CD14-positive monocyte (primary cell): Measurements from ENCODE around the gene CSTB. TPM values are rescaled to one million over a fixed set of nuclear protein-coding genes. Genes with fewer than 3 reads are reported as not detected.

Source experiments
- DNase-seq, 3 donors: peaks; one replicate each; pipeline ENCODE4 v3.0.0-alpha.2; 2011 to 2022
- H2AFZ ChIP-seq: 2 replicates; pipeline ENCODE4 v1.6.0; 2012; ENCODE audit warnings: mild to moderate bottlenecking, low read depth, low read length, inconsistent platforms; ENCODE audit not compliant: insufficient read depth, poor library complexity, severe bottlenecking
- H3K27ac ChIP-seq, 2 donors: 1 replicate in 1 of 2; 2 replicates in 1 of 2; pipeline ENCODE4 v1.5.1; 2012 to 2013; ENCODE audit warnings: low read length in 2 of 2, control low read depth in 1 of 2, inconsistent platforms in 1 of 2, low read depth in 1 of 2, mild to moderate bottlenecking in 1 of 2
- H3K27me3 ChIP-seq, 2 donors: one replicate each; pipeline versions ENCODE4 v1.6.0 to v1.6.1; 2011 to 2013; ENCODE audit warnings: low read length in 2 of 2; ENCODE audit not compliant: control insufficient read depth in 2 of 2, insufficient read depth in 2 of 2
- H3K36me3 ChIP-seq, 2 donors: replicated peaks in 1 of 2; 1 replicate in 1 of 2; 2 replicates in 1 of 2; pipeline versions ENCODE4 v1.5.1 to v1.6.1; 2012 to 2013; ENCODE audit warnings: low read length in 2 of 2, control low read depth in 1 of 2, inconsistent platforms in 1 of 2, mild to moderate bottlenecking in 1 of 2; ENCODE audit not compliant: insufficient read depth in 2 of 2, control insufficient read depth in 1 of 2
- H3K4me1 ChIP-seq, 2 donors: 1 replicate in 1 of 2; 2 replicates in 1 of 2; pipeline versions ENCODE4 v1.5.1 to v1.6.1; 2012 to 2013; ENCODE audit warnings: low read length in 2 of 2, control low read depth in 1 of 2, inconsistent platforms in 1 of 2, mild to moderate bottlenecking in 1 of 2, moderate library complexity in 1 of 2; ENCODE audit not compliant: insufficient read depth in 2 of 2, control insufficient read depth in 1 of 2
- H3K4me2 ChIP-seq: replicated peaks from 2 replicates; pipeline ENCODE3; 2012; ENCODE audit warnings: low read length, moderate library complexity, mild to moderate bottlenecking; ENCODE audit not compliant: poor library complexity, severe bottlenecking; ENCODE audit errors: extremely low read depth
- H3K4me3 ChIP-seq, 3 experiments: fragments of 200-600 bp in 1 of 3; sonication (generic) in 1 of 3; replicated peaks in 1 of 3; 1 replicate in 2 of 3; 2 replicates in 1 of 3; pipeline ENCODE4 v1.5.1; 2011 to 2013; ENCODE audit warnings: low read length in 3 of 3, mild to moderate bottlenecking in 3 of 3, control low read depth in 2 of 3, low read depth in 2 of 3, inconsistent platforms in 1 of 3, moderate library complexity in 1 of 3
- H3K79me2 ChIP-seq: 2 replicates; pipeline ENCODE4 v1.6.0; 2012; ENCODE audit warnings: mild to moderate bottlenecking, control low read depth, inconsistent platforms, low read length, moderate library complexity; ENCODE audit not compliant: insufficient read depth
- H3K9ac ChIP-seq: 2 replicates; pipeline ENCODE4 v1.6.0; 2017; ENCODE audit warnings: low read length, mild to moderate bottlenecking; ENCODE audit not compliant: insufficient read depth, poor library complexity, severe bottlenecking
- H3K9me3 ChIP-seq, 2 donors: replicated peaks in 1 of 2; 1 replicate in 1 of 2; 2 replicates in 1 of 2; pipeline versions ENCODE4 v1.5.1 to v1.6.1; 2012 to 2013; ENCODE audit warnings: low read length in 2 of 2, control low read depth in 1 of 2; ENCODE audit not compliant: control insufficient read depth in 1 of 2, insufficient read depth in 1 of 2
- H4K20me1 ChIP-seq: 2 replicates; pipeline ENCODE4 v1.6.0; 2012; ENCODE audit warnings: mild to moderate bottlenecking, low read length, control low read depth, moderate library complexity; ENCODE audit not compliant: insufficient read depth
- H3K27ac Mint-ChIP-seq, 7 donors: one replicate each; pipeline ENCODE4 v1.8.0; 2020; ENCODE audit warnings: mild to moderate bottlenecking in 7 of 7, mixed read lengths in 7 of 7, moderate library complexity in 6 of 7, inconsistent platforms in 2 of 7
- H3K27me3 Mint-ChIP-seq, 3 donors: one replicate each; pipeline ENCODE4 v1.8.0; 2021 to 2022; ENCODE audit warnings: low read depth in 3 of 3, mild to moderate bottlenecking in 3 of 3, mixed read lengths in 3 of 3, moderate library complexity in 3 of 3, inconsistent platforms in 1 of 3
- H3K36me3 Mint-ChIP-seq, 2 donors: one replicate each; pipeline ENCODE4 v1.8.0; 2020; ENCODE audit warnings: mixed read lengths in 2 of 2, inconsistent platforms in 1 of 2, mild to moderate bottlenecking in 1 of 2
- H3K4me1 Mint-ChIP-seq: one replicate; pipeline ENCODE4 v1.8.0; 2020; ENCODE audit warnings: mild to moderate bottlenecking, mixed read lengths
- H3K4me3 Mint-ChIP-seq, 2 donors: one replicate each; pipeline ENCODE4 v1.8.0; 2020; ENCODE audit warnings: mild to moderate bottlenecking in 2 of 2, mixed read lengths in 2 of 2, moderate library complexity in 1 of 2
- H3K9me3 Mint-ChIP-seq, 7 donors: one replicate each; pipeline ENCODE4 v1.8.0; 2020 to 2022; ENCODE audit warnings: mixed read lengths in 7 of 7, mild to moderate bottlenecking in 6 of 7, moderate library complexity in 6 of 7, inconsistent platforms in 2 of 7
- CTCF ChIP-seq: fragments of 200-600 bp; IDR thresholded peaks from one replicate; pipeline ENCODE4 v1.8.0; 2022; ENCODE audit warnings: antibody characterized with exemption, mild to moderate bottlenecking
- WGBS: methylation state at CpG from one replicate; pipeline ENCODE4 v1.1.5; 2013; ENCODE audit warnings: missing lambda C conversion rate; ENCODE audit not compliant: insufficient coverage; 5-methylcytosine and 5-hydroxymethylcytosine counted together
- intact Hi-C, 2 donors: fragments of 100-400 bp; cut with micrococcal nuclease; formaldehyde crosslinking; loops; one replicate each; pipeline versions ENCODE4 v1.15.0 to v1.15.1; 2023
- polyA plus RNA-seq, 3 donors: library from polyadenylated mRNA; depleted of rRNA in 1 of 3; unstranded in 2 of 3; stranded (reverse) in 1 of 3; fragments of 300-500 nt in 2 of 3; fragments of >200 nt in 1 of 3; fragmentation: Illumina TruSeq in 2 of 3; gene quantifications; 1 replicate in 2 of 3; 2 replicates in 1 of 3; pipeline ENCODE4 v1.2.3, GENCODE V29; 2012 to 2021

CSTB gene
- polyA plus RNA-seq, 3 donors: 73.7 to 120 (median 115) TPM

GRCh38 chr21:43801006-43801783, 25.1 kb upstream of the CSTB start:
- H3K36me3 ChIP-seq: peaks cover 31 to 43% of the 10 kb centered on the region in 2 donors
- no peaks in the 10 kb centered on the region for H3K27me3 ChIP-seq

GRCh38 chr21:43800566-43800965, 24.5 kb upstream of the CSTB start:
- Mint-ChIP-seq H3K9me3 (peaks cover 0 to 3% (median 0%) of the 10 kb centered on the region in 7 donors), H3K36me3 (peaks cover 49 to 73% of the 10 kb centered on the region in 2 donors), H3K27me3 (peaks cover 0 to 4% (median 4%) of the 10 kb centered on the region in 3 donors), H3K27ac (peak overlapping the region in 1 of 7 donors; percentile 54), H3K4me1 (peaks cover 23% of the 10 kb centered on the region), H3K4me3 (no peak overlapping the region)
- Histone ChIP-seq H2AFZ (no peak overlapping the region), H3K4me1 (peaks cover 20 to 23% of the 10 kb centered on the region in 2 donors), H3K9me3 (no peaks in the 10 kb centered on the region), H4K20me1 (peaks cover 73% of the 10 kb centered on the region), H3K9ac (no peak overlapping the region), H3K79me2 (peaks cover 12% of the 10 kb centered on the region), H3K4me3 (no peak overlapping the region), H3K4me2 (no peak overlapping the region), H3K27ac (no peak overlapping the region), H3K27me3 (no peaks in the 10 kb centered on the region), H3K36me3 (peaks cover 26 to 45% of the 10 kb centered on the region in 2 donors)
- intact Hi-C loops: no loop called here
- TF ChIP-seq CTCF: no peak
- no peak for DNase-seq
- 95% methylated on average over 8 of the region's 14 CpGs for WGBS

More at GRCh38 chr21:43801006-43801783, 25.1 kb upstream of the CSTB start:
- H3K4me1 Mint-ChIP-seq: peaks cover 30% of the 10 kb centered on the region
- H3K9me3 ChIP-seq: no peaks in the 10 kb centered on the region
- no peak overlapping the region for H3K9ac ChIP-seq
- H3K4me3 ChIP-seq: no peak overlapping the region
- no peak for TF ChIP-seq CTCF
- H3K27ac Mint-ChIP-seq: peak overlapping the region in 2 of 7 donors; percentile 51 to 60
- H3K36me3 Mint-ChIP-seq: peaks cover 52 to 75% of the 10 kb centered on the region in 2 donors
- H4K20me1 ChIP-seq: peaks cover 79% of the 10 kb centered on the region
- peaks cover 0 to 3% (median 0%) of the 10 kb centered on the region in 7 donors for H3K9me3 Mint-ChIP-seq
- peaks cover 0 to 6% (median 4%) of the 10 kb centered on the region in 3 donors for H3K27me3 Mint-ChIP-seq
- intact Hi-C loops: no loop called here
- no peak overlapping the region for H3K27ac ChIP-seq
- DNase-seq: no peak
- H2AFZ ChIP-seq: no peak overlapping the region
- no peak overlapping the region for H3K4me2 ChIP-seq
- H3K79me2 ChIP-seq: peaks cover 12% of the 10 kb centered on the region
- 97% methylated on average over 34 of the region's 42 CpGs for WGBS
- peaks cover 26 to 29% of the 10 kb centered on the region in 2 donors for H3K4me1 ChIP-seq
- H3K4me3 Mint-ChIP-seq: no peak overlapping the region
